ENCODE measurements around the gene MAP1B.

Gene MAP1B

GRCh38 chr5:72130351-72130761 is 23.1 kb downstream of the MAP1B start:
- DNase-seq (ENCODE audit: low read depth in 1 of 2, low spot score in 1 of 2), result no peak

GRCh38 chr5:72133212-72133990 is 26.1 kb downstream of the MAP1B start:
- no peak for DNase-seq (ENCODE audit: low read depth in 1 of 2, low spot score in 1 of 2)

GRCh38 chr5:72134226-72134899 is 27.1 kb downstream of the MAP1B start:
- DNase-seq (ENCODE audit: low read depth in 1 of 2, low spot score in 1 of 2), result no peak

DNA sequence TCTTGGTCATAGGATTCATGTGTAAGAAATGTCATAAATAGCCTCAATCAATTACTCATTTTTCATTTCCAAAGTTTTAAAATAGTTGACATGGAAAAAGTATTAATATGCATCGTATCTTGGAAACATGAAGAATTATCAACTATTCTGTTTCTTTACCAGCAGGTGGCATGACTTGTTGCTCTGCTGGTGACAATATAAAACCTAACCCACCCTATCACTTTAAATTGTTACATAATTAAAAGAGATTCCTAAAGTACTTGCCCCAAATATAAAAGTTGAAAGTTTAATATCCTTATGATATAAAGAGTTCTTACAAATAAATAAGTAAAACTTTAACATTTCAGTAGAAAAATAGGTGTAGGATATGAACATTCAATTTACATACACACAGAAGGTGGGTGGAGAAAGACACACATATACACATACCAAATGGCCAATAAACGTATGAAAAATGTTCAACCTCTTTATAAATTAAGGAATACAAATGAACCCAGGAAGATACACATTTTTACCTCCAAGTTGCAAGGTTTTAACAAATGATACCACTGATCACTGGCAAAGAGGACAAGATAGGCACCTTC is 30.6 kb downstream of the MAP1B start:
- no peak for DNase-seq (ENCODE audit: low read depth in 1 of 2, low spot score in 1 of 2)

DNA sequence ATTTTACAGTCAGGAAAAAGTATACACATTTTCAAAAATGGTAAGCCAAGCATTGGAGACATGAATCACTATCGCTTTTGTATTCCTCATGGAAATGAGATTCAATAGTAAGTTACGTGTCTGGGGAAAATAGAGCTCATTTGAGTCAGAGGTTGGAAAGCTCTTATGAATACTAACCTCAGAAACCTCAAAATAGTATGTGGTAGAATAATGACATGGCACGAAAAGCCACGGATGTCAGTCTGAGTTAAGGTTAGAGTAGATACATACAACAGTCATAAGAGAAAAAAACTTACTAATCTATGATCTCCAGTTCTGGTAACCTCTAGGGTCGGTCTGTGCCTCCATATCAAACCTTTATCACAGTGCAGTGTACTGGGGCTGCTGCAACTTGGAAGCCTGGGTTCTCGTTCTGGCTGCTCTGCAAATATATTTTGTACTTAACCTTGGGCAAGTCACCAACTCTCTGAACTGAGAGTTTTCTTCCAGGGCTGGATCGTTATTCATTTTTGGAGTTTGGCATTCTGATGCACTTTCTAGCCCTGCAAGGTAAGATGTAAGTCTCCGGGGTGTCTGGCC is 31.8 kb downstream of the MAP1B start:
- DNase-seq (ENCODE audit: low read depth in 1 of 2, low spot score in 1 of 2), result no peak

DNA sequence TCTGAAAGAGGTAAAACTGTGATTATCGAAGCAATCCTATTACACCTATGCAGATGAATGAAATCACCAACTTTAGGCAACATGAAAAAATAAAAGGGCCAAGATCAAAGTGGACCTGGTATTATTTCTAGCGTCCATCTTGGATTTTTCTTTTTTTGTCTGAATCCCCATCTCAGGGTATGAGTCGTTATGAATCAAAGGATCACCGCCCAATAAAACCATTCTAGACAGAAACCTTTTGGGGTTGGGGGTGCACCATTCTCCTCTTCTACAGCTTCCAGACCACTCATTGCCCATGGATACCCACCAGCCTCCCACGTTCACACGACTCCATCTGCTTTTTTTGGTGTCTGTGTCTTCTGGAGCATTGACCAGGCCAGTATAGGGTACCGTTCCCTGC is 33.4 kb downstream of the MAP1B start:
- DNase-seq (ENCODE audit: low read depth in 1 of 2, low spot score in 1 of 2), result no peak

DNA sequence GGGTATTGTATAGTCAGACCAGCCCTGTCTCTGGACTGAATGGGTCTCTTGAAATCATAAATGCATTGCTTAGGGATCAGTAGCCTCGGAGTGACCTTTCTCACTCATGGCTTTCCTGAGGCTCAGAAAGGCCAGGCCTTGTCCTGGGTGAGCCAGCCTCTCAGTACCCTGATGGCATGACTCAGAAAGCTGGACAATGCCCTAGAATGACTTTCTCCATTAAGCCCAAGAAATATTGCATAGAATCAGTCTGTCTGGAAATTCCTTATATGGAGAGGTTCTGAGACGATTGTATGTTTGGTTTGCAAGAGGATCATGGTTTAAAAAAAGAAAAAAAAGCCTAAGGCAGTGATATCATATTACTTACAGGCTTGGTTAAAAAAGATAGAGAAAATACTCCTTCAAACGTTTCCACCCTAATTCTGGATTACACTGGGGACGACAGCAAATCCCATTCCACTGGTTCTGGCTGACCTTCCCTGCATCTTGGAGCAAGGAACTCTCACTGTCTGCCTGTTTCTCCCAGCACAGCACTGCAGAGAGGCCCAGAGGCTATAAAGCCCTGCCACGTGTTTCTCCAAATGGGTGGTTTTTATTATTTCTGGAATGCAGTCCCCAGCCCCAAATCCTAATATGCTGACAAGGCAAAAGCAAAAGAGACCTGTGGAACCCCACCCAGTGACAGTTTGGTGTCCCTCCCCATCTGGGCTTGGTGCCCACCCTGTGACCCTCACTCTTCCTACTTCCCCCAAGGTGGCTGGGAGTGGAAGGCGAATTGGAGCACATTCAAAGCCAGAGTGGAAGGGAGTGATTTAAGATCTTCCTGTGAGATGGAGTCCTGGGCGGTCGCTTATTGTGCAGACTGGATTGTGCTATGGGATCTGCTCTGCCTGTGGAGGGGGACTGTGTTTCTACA is 34.4 kb downstream of the MAP1B start:
- no peak for DNase-seq (ENCODE audit: low read depth in 1 of 2, low spot score in 1 of 2)

DNA sequence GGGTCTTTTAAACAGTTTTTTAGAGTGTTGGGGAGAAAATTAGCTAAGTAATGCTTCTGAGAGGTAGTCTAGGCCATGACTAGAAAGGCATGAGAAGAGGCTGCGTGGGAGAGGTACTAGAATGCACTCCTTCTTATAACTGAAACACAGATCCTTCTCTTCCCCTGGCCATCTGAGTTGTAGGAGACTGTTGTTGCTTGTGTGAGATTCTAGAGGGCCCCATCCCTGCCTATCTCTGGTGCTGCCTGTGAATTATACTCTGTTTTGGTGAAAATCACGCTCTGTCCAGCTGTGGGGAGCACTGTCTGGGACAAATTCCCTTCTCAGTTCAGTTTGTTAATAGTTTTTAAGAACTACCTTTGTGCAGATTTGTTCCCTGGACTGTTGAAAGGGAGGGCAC is 37.5 kb downstream of the MAP1B start:
- no peak for DNase-seq (ENCODE audit: low read depth in 1 of 2, low spot score in 1 of 2)

GRCh38 chr5:72145348-72145747 is 38.1 kb downstream of the MAP1B start:
- DNase-seq (ENCODE audit: low read depth in 1 of 2, low spot score in 1 of 2), result no peak

GRCh38 chr5:72146056-72146455 is 38.8 kb downstream of the MAP1B start:
- no peak for DNase-seq (ENCODE audit: low read depth in 1 of 2, low spot score in 1 of 2)

GRCh38 chr5:72147569-72147968 is 40.3 kb downstream of the MAP1B start:
- DNase-seq (ENCODE audit: low read depth in 1 of 2, low spot score in 1 of 2), result no peak

GRCh38 chr5:72149742-72150141 is 42.5 kb downstream of the MAP1B start:
- DNase-seq (ENCODE audit: low read depth in 1 of 2, low spot score in 1 of 2), result no peak

DNA sequence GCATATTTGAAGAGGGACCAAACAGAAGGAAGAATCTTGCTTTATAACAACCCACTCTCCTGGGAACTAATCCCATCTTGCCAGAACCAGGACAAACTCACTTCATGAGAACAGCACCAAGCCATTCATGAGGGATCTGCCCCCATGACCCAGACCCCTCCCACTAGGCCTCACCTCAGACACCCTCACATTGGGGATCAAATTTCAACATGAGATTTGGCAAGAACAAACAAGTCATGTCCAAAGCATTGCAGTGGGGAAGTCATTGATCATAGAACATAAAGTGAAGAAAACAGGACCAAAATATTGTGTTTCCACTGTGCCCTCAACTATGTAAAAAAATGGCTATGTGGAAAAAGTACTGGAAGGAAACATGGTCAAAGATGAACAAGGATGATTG is 43.9 kb downstream of the MAP1B start:
- DNase-seq (ENCODE audit: low read depth in 1 of 2, low spot score in 1 of 2), result no peak

DNA sequence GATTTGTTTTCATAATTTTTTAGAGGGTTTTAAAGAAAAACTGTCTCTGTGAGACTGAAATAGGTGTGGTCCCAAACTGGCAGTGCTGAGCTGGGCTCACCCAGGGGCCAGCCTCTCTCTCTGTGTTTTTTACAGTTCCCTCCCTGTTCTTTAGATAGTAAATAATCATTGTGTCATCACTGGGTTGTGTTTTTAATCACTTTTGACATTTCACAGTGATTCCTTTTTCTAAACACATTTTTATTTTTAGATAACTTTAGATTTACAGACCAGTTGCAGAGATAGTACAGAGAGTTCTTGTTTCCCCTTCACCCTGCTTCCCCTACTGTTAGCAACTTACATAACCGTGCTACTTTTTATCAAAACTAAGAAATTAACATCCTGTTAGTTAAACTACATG is 44.4 kb downstream of the MAP1B start:
- no peak for DNase-seq (ENCODE audit: low read depth in 1 of 2, low spot score in 1 of 2)

GRCh38 chr5:72152545-72152944 is 45.3 kb downstream of the MAP1B start:
- no peak for DNase-seq (ENCODE audit: low read depth in 1 of 2, low spot score in 1 of 2)

- DNase-seq (ENCODE audit: low read depth in 1 of 2, low spot score in 1 of 2), result no peak
These were observed 46.3 kb downstream of the MAP1B start for GRCh38 chr5:72153551-72153950.

DNA sequence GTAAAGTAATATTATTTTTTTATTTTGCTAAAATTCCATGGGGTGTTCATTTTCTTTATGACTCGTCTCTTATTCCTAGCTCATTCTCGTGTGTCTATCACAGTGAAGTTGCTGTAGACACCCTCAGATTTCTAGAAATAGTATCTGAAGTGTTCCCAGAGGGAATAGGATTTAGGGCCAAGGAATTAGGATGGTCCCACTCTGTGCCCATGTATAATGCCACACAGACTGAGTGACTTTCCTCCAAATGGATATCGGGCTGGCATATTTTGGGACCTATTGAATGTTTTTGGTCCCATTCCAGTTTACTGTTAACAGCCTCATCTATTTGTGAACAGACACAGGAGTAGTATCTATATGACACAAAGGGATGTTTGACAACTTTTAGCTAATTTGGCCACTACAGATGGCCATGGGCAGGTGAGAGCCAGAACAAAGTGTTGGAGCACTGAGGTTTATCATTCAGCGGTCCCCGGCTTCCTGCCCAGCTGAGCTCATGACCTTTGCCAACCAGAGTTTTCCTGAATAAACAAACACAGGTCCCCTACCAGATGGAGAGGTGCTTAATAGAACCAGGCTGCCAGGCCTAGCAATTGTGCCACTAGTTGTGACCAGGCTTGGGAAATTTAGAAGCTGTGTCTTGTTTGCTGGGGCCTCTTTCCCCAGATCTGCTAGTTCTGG is 46.9 kb downstream of the MAP1B start:
- no peak for DNase-seq (ENCODE audit: low read depth in 1 of 2, low spot score in 1 of 2)

DNA sequence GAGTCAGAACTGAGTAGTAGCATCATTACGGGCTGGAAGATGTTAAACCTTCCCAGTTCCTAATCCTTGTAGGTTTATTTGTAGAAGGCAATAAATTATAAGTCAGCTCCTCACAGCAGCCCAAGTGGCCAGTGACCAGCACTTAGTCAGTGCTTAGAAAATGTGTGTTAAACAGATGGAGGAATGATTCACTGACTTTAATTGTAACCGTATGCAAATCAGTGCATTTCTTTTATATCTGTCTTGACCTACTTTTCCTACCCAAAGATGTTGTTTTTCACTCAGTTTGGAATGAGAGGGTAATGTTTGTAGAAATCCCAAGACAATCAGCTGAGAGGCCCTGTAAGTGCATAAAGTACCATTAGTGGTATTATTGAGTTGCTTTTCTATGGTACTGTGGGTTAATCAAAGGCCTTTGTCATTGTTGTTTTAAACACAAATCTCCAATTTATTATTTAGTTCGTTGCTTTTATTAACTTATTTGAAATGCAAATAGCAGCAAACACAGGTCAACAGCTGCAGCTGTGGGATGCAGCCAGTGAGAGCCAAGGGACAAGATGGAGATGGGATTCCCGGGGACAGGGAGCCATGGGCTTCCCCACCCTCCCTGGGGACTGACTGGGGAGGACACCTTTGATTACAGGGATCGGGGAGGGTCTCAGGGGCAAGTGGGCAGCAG is 49.8 kb downstream of the MAP1B start:
- no peak for DNase-seq (ENCODE audit: low read depth in 1 of 2, low spot score in 1 of 2)

GRCh38 chr5:72157625-72157962 is 50.3 kb downstream of the MAP1B start:
- no peak for DNase-seq (ENCODE audit: low read depth in 1 of 2, low spot score in 1 of 2)

DNA sequence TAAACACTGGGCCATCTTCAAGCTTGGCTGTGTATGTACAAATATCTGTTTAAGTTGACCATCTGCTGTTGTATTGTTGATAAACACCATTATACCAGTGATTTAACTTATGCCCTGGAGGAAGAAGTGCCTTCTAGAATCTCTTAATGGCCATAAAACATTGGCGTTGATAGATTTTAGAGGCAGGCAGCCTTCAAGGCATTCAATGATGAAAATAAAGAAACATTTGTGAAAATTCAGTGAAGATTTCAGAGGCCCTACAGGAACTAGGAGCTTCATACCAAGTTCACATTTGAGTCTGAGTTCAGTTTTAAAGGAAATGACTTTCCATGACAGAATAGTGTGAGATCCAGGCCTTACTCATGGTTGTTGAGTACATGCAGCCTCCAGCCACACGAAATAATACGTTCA is 52.2 kb downstream of the MAP1B start:
- DNase-seq (ENCODE audit: low read depth in 1 of 2, low spot score in 1 of 2), result no peak

Measured in activated T-helper 1 cell treated with anti-CD3 and anti-CD28 coated beads, Interleukin-2, amount 50 U/mL, for 16 hours (primary cell).